ENCODE results near the gene GALNT9.

Gene GALNT9

GRCh38 chr12:132178801-132179401 lies 150.5 kb downstream of the GALNT9 start:
- DNase-seq: peak; percentile 32 to 60

GRCh38 chr12:132178316-132178715 lies 151.1 kb downstream of the GALNT9 start:
- DNase-seq: no peak

GRCh38 chr12:132176920-132177551 lies 152.4 kb downstream of the GALNT9 start:
- no peak for DNase-seq

- DNase-seq: no peak
These were observed 152.9 kb downstream of the GALNT9 start for GRCh38 chr12:132176385-132176919.

GRCh38 chr12:132175496-132176384 lies 153.6 kb downstream of the GALNT9 start:
- no peak for DNase-seq

- no peak for DNase-seq
These were observed 154.4 kb downstream of the GALNT9 start for GRCh38 chr12:132174839-132175490.

GRCh38 chr12:132174015-132174838 lies 155.2 kb downstream of the GALNT9 start:
- no peak for DNase-seq

GRCh38 chr12:132173135-132174014 lies 156.0 kb downstream of the GALNT9 start:
- DNase-seq: peak; percentile 45 to 88

GRCh38 chr12:132172619-132173018 lies 156.8 kb downstream of the GALNT9 start:
- DNase-seq: no peak

- DNase-seq: no peak
These were observed 157.3 kb downstream of the GALNT9 start for GRCh38 chr12:132171968-132172521.

- no peak for DNase-seq
These were observed 158.0 kb downstream of the GALNT9 start for GRCh38 chr12:132171293-132171967.

GRCh38 chr12:132170637-132171292 lies 158.6 kb downstream of the GALNT9 start:
- DNase-seq: no peak

GRCh38 chr12:132170094-132170636 lies 159.2 kb downstream of the GALNT9 start:
- DNase-seq: peak in 1 of 2 experiments; percentile 23

GRCh38 chr12:132169376-132169775 lies 160.0 kb downstream of the GALNT9 start:
- no peak for DNase-seq

GRCh38 chr12:132168311-132169031 lies 160.9 kb downstream of the GALNT9 start:
- DNase-seq: no peak

- DNase-seq: no peak
These were observed 161.6 kb downstream of the GALNT9 start for GRCh38 chr12:132167611-132168310.

- no peak for DNase-seq
These were observed 162.4 kb downstream of the GALNT9 start for GRCh38 chr12:132166801-132167591.

Measured in NCI-H187 (cell line).